Right lobe of liver (tissue), 6 donors: Measurements from ENCODE around the gene BLOC1S4. TPM values are rescaled to one million over a fixed set of nuclear protein-coding genes. Genes with fewer than 3 reads are reported as not detected.
A peak's percentile ranks its signal among the peaks of the same experiment; 100 is the strongest.

Experiments
- ATAC-seq, 4 donors: fragments of 200-7000 bp; cut with Tn5 transposase; one replicate each; pipeline ENCODE4 v1.9.1; 2020; ENCODE audit warnings: mild to moderate bottlenecking in 4 of 4, moderate library complexity in 4 of 4
- DNase-seq, 3 donors: peaks; one replicate each; pipeline ENCODE4 v3.0.0-alpha.2; 2020
- H3K27ac ChIP-seq, 3 donors: fragments of 200-600 bp; one replicate each; pipeline ENCODE4 v1.8.0; 2022
- H3K27me3 ChIP-seq, 2 donors: fragments of 200-600 bp; one replicate each; pipeline ENCODE4 v1.8.0; 2022
- H3K36me3 ChIP-seq, 4 donors: fragments of 200-600 bp; sonication (generic) in 1 of 4; one replicate each; pipeline versions ENCODE4 v1.5.1 to v1.8.0; 2017 to 2022; ENCODE audit warnings: control low read depth in 1 of 4
- H3K4me1 ChIP-seq, 4 donors: fragments of 200-600 bp; sonication (generic) in 1 of 4; one replicate each; pipeline versions ENCODE4 v1.5.1 to v1.8.0; 2017 to 2022; ENCODE audit warnings: control low read depth in 1 of 4
- H3K4me3 ChIP-seq, 3 donors: fragments of 200-600 bp; one replicate each; pipeline ENCODE4 v1.8.0; 2022
- H3K9me3 ChIP-seq, 4 donors: fragments of 200-600 bp; sonication (generic) in 1 of 4; one replicate each; pipeline versions ENCODE4 v1.5.1 to v1.8.0; 2017 to 2022; ENCODE audit warnings: control low read depth in 1 of 4
- CTCF ChIP-seq, 4 donors: fragments of 200-600 bp in 3 of 4; fragments of 450-650 bp in 1 of 4; IDR thresholded peaks; one replicate each; pipeline versions ENCODE4 v1.5.1 to v1.8.0; 2016 to 2022; ENCODE audit warnings: antibody characterized with exemption in 4 of 4, mild to moderate bottlenecking in 2 of 4
- POLR2A ChIP-seq: fragments of 450-650 bp; IDR thresholded peaks from one replicate; pipeline ENCODE4 v1.6.1; 2017; ENCODE audit warnings: antibody characterized with exemption, mild to moderate bottlenecking
- WGBS: methylation state at CpG from one replicate; pipeline ENCODE4 v1.1.6; 2018; ENCODE audit warnings: low coverage, low lambda C conversion rate; ENCODE audit not compliant: insufficient coverage; ENCODE audit errors: missing lambda C conversion rate; 5-methylcytosine and 5-hydroxymethylcytosine counted together
- intact Hi-C, 2 donors: fragments of 100-400 bp; cut with DNase I; formaldehyde crosslinking; loops; one replicate each; pipeline versions ENCODE4 v1.11.2 to v1.14.1; 2022
- total RNA-seq, 6 experiments: library from RNA; depleted of rRNA in 2 of 6; stranded (reverse); fragments of >200 nt in 2 of 6; fragmentation: NEBNext Ultra II Directional in 3 of 6; extraction: Animal tissue kit (Norgen Biotek cat#: 25700) in 3 of 6; gene quantifications; one replicate each; pipeline versions ENCODE4 v1.1.0 to v1.2.4, GENCODE V29; 2016 to 2023
- donor health status: DM: no; HTN: yes; CAD: no.
- donor health status: DM: no; HTN: no; CAD: no.
- donor health status: DM: no; HTN: no; CAD: no.
- donor health status: DM: no; HTN: yes; CAD: no.
- donor health status: DM: no; HTN: yes; CAD: no.

Gene BLOC1S4
- total RNA-seq, 6 experiments from 2014 or later: 3.0 to 9.9 (median 6.6) TPM

DNA sequence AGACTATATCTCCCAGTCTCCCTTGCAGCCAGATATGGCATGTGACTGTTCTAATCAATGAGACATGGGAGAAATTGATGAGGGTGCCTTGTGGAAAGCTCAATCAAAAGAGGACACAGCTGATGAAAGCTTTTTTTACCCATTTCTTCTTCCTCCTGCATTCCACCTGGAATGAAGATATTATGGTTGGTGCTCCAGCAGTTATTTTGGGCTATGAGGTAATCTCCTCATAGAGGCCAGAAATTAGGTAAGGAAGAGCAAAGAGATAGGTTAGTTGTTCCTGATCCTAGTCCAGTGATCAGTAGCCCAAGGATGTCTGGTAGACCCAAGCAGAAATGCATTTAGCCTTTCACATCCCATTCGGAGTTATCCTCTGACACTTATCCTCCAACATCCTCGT is 49.7 kb downstream of the BLOC1S4 start:
- H3K9me3 ChIP-seq: no peaks in the 10 kb centered on the region
- ATAC-seq (peak in 1 of 4 donors; percentile 16), DNase-seq (no peak)
- no peak for TF ChIP-seq POLR2A
- no peak for TF ChIP-seq CTCF (IDR thresholded peaks at IDR 0.05)
- WGBS: no CpG with 5 or more reads among the region's 2 CpGs
- intact Hi-C loops: no loop called here
- no peaks in the 10 kb centered on the region for H3K36me3 ChIP-seq
- H3K27ac ChIP-seq: no peak overlapping the region
- no peaks in the 10 kb centered on the region for H3K27me3 ChIP-seq
- no peaks in the 10 kb centered on the region for H3K4me1 ChIP-seq
- no peak overlapping the region for H3K4me3 ChIP-seq

Other genes starting within 250 kb of the BLOC1S4 start
- under 1 TPM in 2 of 6 experiments, not detected in 4; 0.12 to 0.27 TPM for gene PPP2R2C, start 243.6 kb upstream of the BLOC1S4 start, total RNA-seq
- gene MAN2B2, start 141.0 kb upstream of the BLOC1S4 start, total RNA-seq: 10 to 100 TPM; 22.3 to 34.1 (median 27.5) TPM
- gene MRFAP1, start 75.5 kb upstream of the BLOC1S4 start, total RNA-seq: 100 to 1,000 TPM; 103 to 166 (median 129) TPM
- 1 to 10 TPM in 4 of 6 experiments, under 1 TPM in 2; 0.59 to 6.3 (median 2.7) TPM for gene S100P, start 22.3 kb upstream of the BLOC1S4 start, total RNA-seq
- gene MRFAP1L1, start 6.3 kb upstream of the BLOC1S4 start, total RNA-seq: 10 to 100 TPM; 18.9 to 30.7 (median 28.4) TPM
- 10 to 100 TPM; 12.0 to 23.8 (median 16.5) TPM for gene KIAA0232, start 66.6 kb downstream of the BLOC1S4 start, total RNA-seq
- 10 to 100 TPM; 14.1 to 34.8 (median 30.6) TPM for gene TBC1D14, start 193.7 kb downstream of the BLOC1S4 start, total RNA-seq